Skeletal muscle tissue (tissue), 5 donors: ENCODE data around the gene ANAPC1. TPM values are rescaled to one million over a fixed set of nuclear protein-coding genes. Genes with fewer than 3 reads are reported as not detected.
"Not testable (repeated sequence)": the region's sequence is repeated elsewhere in the genome, so short reads cannot be mapped to it uniquely, and the experiment has no call there.

ENCODE experiments used
- H3K27ac ChIP-seq: one replicate; pipeline ENCODE4 v1.7.0; 2013; ENCODE audit warnings: mild to moderate bottlenecking, low read depth, low read length, inconsistent platforms
- H3K27me3 ChIP-seq, 3 donors: one replicate each; pipeline ENCODE4 v1.7.0; 2013; ENCODE audit warnings: low read length in 3 of 3; ENCODE audit not compliant: control insufficient read depth in 3 of 3, insufficient read depth in 3 of 3
- H3K36me3 ChIP-seq, 3 donors: one replicate each; pipeline ENCODE4 v1.7.0; 2013; ENCODE audit warnings: low read length in 3 of 3; ENCODE audit not compliant: control insufficient read depth in 3 of 3, insufficient read depth in 3 of 3
- H3K4me1 ChIP-seq, 3 donors: one replicate each; pipeline ENCODE4 v1.7.0; 2013; ENCODE audit warnings: low read length in 3 of 3, mild to moderate bottlenecking in 3 of 3; ENCODE audit not compliant: control insufficient read depth in 3 of 3, insufficient read depth in 3 of 3
- H3K4me3 ChIP-seq, 3 donors: one replicate each; pipeline ENCODE4 v1.7.0; 2013; ENCODE audit warnings: low read length in 3 of 3
- H3K9ac ChIP-seq, 3 donors: one replicate each; pipeline ENCODE4 v1.7.0; 2013; ENCODE audit warnings: low read length in 3 of 3, mild to moderate bottlenecking in 3 of 3, moderate library complexity in 2 of 3, low read depth in 1 of 3
- H3K9me3 ChIP-seq, 3 donors: one replicate each; pipeline ENCODE4 v1.7.0; 2013; ENCODE audit warnings: low read length in 3 of 3; ENCODE audit not compliant: control insufficient read depth in 3 of 3
- small RNA-seq: library from RNA; depleted of rRNA; stranded (forward); fragments of <200 nt; gene quantifications from one replicate; pipeline ENCODE3, GENCODE V24; 2014
- total RNA-seq: library from RNA; depleted of rRNA; stranded (reverse); fragments of >200 nt; gene quantifications from one replicate; pipeline ENCODE4 v1.2.3, GENCODE V29; 2014
- donor health status: Osteomylitis.

The ANAPC1 gene
- total RNA-seq, 1 donor from 2014 or later, result 38.6 TPM

- not testable (repeated sequence) for H3K4me3 ChIP-seq, H3K36me3 ChIP-seq, H3K4me1 ChIP-seq, H3K27me3 ChIP-seq, H3K9me3 ChIP-seq, H3K9ac ChIP-seq, H3K27ac ChIP-seq
Observed at GRCh38 chr2:111741517-111741916, 142.5 kb downstream of the ANAPC1 start.

DNA sequence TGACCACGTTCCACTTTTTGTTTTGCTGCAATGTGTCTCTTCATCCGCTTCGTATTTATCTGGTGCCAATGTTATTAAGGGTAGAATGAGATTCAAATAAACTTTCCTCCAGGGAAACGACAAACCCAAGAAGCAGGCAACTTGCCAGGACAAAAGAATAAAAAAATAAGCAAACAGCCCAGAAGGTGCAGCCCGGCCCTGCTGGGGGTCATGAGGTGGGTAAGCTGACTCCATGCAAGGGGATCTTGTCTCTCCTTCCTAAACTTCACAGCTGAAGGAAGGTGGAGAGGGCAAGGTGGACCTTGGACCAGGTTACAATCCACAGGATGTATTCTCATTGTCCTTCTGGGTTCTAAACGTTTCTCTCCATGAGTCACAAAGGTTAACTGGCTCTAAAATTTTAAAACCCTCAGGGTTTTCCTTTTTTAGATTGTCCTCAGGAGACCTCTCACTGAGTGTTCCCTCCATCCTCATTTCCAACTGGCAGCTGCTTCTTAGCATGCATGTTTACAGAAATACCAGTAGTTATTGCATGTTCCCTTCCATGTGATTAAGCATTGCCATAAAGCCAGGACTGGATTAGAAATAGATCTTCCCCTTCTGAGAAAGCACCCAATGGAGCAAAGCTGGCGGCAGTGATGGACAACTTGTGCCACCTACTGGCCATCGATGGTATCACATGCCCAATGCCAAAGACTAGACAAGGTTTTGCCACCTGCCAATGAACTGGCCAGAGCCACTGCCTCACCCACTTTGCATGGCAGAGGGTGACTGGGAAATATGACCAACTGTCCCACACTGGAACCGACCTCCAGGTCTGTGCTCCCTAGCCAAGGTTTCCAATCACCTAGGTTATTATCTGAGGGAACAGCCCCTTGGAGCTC, 147.9 kb downstream of the ANAPC1 start:
- H3K36me3 ChIP-seq, H3K27me3 ChIP-seq, H3K9ac ChIP-seq, H3K9me3 ChIP-seq, H3K27ac ChIP-seq, H3K4me1 ChIP-seq, H3K4me3 ChIP-seq: not testable (repeated sequence)

GRCh38 chr2:111735420-111735819, 148.6 kb downstream of the ANAPC1 start:
- not testable (repeated sequence) for H3K4me3 ChIP-seq

DNA sequence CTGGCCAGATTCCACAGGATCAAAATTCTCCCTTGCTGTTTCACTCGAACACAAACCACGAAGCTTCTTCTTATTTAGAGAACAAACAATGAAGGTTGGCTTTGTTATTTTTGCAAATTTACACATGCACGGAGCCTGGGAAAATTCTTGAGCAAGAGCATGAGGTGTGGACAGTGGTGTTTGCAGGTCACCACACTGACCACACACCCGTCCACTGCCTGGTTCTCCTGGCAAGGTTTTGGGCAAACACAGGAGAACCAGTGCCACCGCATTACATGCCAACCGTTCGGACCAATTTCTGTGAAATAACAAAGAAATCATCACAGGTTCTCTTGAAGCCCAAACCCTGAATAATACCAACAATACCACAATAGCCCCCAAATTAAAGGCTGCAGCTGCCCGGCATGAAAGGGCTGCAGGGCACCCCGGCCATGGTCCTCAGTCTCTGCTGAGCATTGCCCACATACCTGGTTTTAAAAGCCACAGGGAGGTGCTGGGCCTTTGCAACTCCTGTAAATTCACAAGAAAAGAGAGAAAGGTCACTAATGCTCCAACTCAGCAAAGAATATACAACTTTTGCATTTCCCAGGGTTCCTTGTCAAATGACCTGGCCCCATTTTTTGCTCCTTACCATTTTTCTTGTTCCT, 154.1 kb downstream of the ANAPC1 start:
- H3K4me3 ChIP-seq, H3K9ac ChIP-seq, H3K4me1 ChIP-seq, H3K9me3 ChIP-seq, H3K36me3 ChIP-seq, H3K27me3 ChIP-seq, H3K27ac ChIP-seq: not testable (repeated sequence)

More at GRCh38 chr2:111735420-111735819, 148.6 kb downstream of the ANAPC1 start:
- H3K27ac ChIP-seq, H3K36me3 ChIP-seq, H3K9me3 ChIP-seq, H3K9ac ChIP-seq, H3K27me3 ChIP-seq, H3K4me1 ChIP-seq: not testable (repeated sequence)

- not testable (repeated sequence) for H3K36me3 ChIP-seq, H3K27ac ChIP-seq, H3K4me1 ChIP-seq, H3K4me3 ChIP-seq, H3K9ac ChIP-seq, H3K9me3 ChIP-seq, H3K27me3 ChIP-seq
Observed at GRCh38 chr2:111727611-111728110, 156.3 kb downstream of the ANAPC1 start.

DNA sequence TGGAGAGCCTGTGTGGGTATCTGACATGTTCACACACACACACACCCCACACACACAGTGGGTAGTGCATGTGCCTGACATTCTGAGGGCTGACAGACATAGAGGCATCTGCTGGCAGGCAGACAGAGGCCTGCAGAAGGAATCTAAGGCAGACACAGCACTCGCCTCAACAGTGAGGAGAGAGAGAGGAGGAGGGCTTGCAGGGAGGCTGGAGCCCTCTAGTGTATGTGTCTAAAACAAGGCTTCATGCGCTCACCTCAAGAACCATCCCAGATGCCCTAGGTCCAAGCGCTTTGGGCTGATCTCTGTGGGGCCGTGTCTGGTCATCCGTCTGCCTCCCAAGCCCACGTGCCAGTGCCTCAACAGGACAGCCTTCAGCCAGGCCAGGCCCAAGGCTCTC, 158.3 kb downstream of the ANAPC1 start:
- H3K9me3 ChIP-seq, H3K4me1 ChIP-seq, H3K9ac ChIP-seq, H3K4me3 ChIP-seq, H3K27ac ChIP-seq, H3K27me3 ChIP-seq, H3K36me3 ChIP-seq: not testable (repeated sequence)

- H3K9me3 ChIP-seq, H3K27ac ChIP-seq, H3K4me3 ChIP-seq, H3K9ac ChIP-seq, H3K4me1 ChIP-seq, H3K36me3 ChIP-seq, H3K27me3 ChIP-seq: not testable (repeated sequence)
Observed at GRCh38 chr2:111719610-111720009, 164.4 kb downstream of the ANAPC1 start.

Small RNA genes lying within 50 kb of the gene (small RNA-seq; reads per million reads assigned to genes)
- gene MIR4771-2 (not detected), gene RN7SL297P (not detected)

Other genes with a start within 250 kb of the ANAPC1 start
- 4.2 TPM for gene MERTK, start 14.4 kb upstream of the ANAPC1 start, total RNA-seq
- 30.3 TPM for gene TMEM87B, start 171.1 kb upstream of the ANAPC1 start, total RNA-seq